Osteocyte (in vitro differentiated cells): ENCODE data around the gene NDST4. TPM values are rescaled to one million over a fixed set of nuclear protein-coding genes. Genes with fewer than 3 reads are reported as not detected.

Experiments
- DNase-seq: peaks from one replicate; pipeline ENCODE4 v3.0.0; 2021; ENCODE audit warnings: mixed read lengths; ENCODE audit not compliant: unreplicated experiment; ENCODE audit errors: extremely low spot score
- H3K27ac Mint-ChIP-seq: one replicate; pipeline ENCODE4 v1.8.0; 2021; ENCODE audit warnings: mild to moderate bottlenecking, mixed read lengths; ENCODE audit not compliant: unreplicated experiment
- H3K27me3 Mint-ChIP-seq: one replicate; pipeline ENCODE4 v1.8.0; 2021; ENCODE audit warnings: mixed read lengths; ENCODE audit not compliant: unreplicated experiment
- H3K36me3 Mint-ChIP-seq: one replicate; pipeline ENCODE4 v1.8.0; 2021; ENCODE audit warnings: mixed read lengths; ENCODE audit not compliant: unreplicated experiment
- H3K4me1 Mint-ChIP-seq: one replicate; pipeline ENCODE4 v1.8.0; 2021; ENCODE audit warnings: mixed read lengths; ENCODE audit not compliant: unreplicated experiment
- H3K4me3 Mint-ChIP-seq: one replicate; pipeline ENCODE4 v1.8.0; 2021; ENCODE audit warnings: mild to moderate bottlenecking, moderate library complexity, mixed read lengths; ENCODE audit not compliant: unreplicated experiment
- H3K9me3 Mint-ChIP-seq: one replicate; pipeline ENCODE4 v1.8.0; 2021; ENCODE audit warnings: mixed read lengths; ENCODE audit not compliant: unreplicated experiment
- long read RNA-seq: library from polyadenylated mRNA; unstranded; transcript quantifications from one replicate; pipeline ENCODE4 v2.0.0, GENCODE V29; 2021
- total RNA-seq: library from RNA; stranded (reverse); gene quantifications from 2 replicates; pipeline ENCODE4 v1.2.1, GENCODE V29; 2021
- TF ChIP-seq, protein P1 (sequence below): fragments of 200-600 bp; sonication (generic); IDR thresholded peaks from 2 replicates; pipeline ENCODE4 v1.5.0; 2021; ENCODE audit warnings: antibody characterized with exemption, mild to moderate bottlenecking, moderate library complexity

The NDST4 gene
- 4.5 and 5.1 TPM in 2 replicates for total RNA-seq
- long read RNA-seq, transcript NDST4-201 (14 exons, 3,351 nt) = major isoform, 9 of 26 reads
- long read RNA-seq, partial matches to known transcripts = 3 of 26 reads
- long read RNA-seq, other reads (novel, unspliced or antisense) = 14 of 26 reads

- Mint-ChIP-seq H3K27me3 (no peaks in the 10 kb centered on the region), H3K9me3 (no peaks in the 10 kb centered on the region), H3K4me3 (peak within 1 kb of the TSS; percentile 76), H3K36me3 (no peaks in the 10 kb centered on the region), H3K4me1 (peaks cover 36% of the 10 kb centered on the region), H3K27ac (peak within 1 kb of the TSS; percentile 52)
- TF ChIP-seq, protein P1, sequence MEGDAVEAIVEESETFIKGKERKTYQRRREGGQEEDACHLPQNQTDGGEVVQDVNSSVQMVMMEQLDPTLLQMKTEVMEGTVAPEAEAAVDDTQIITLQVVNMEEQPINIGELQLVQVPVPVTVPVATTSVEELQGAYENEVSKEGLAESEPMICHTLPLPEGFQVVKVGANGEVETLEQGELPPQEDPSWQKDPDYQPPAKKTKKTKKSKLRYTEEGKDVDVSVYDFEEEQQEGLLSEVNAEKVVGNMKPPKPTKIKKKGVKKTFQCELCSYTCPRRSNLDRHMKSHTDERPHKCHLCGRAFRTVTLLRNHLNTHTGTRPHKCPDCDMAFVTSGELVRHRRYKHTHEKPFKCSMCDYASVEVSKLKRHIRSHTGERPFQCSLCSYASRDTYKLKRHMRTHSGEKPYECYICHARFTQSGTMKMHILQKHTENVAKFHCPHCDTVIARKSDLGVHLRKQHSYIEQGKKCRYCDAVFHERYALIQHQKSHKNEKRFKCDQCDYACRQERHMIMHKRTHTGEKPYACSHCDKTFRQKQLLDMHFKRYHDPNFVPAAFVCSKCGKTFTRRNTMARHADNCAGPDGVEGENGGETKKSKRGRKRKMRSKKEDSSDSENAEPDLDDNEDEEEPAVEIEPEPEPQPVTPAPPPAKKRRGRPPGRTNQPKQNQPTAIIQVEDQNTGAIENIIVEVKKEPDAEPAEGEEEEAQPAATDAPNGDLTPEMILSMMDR = peak; percentile 32
- no peak for DNase-seq
Observed at GRCh38 chr4:115113506-115114106, at the start of gene NDST4. Gene NDST4, minus strand, starts transcription at chr4:115113620. Its CDS starts 36,584 bp downstream, at chr4:115077036.

GRCh38 chr4:115159141-115159540 lies 45.7 kb upstream of the NDST4 start:
- TF ChIP-seq, protein P1 = no peak
- Mint-ChIP-seq H3K36me3 (no peaks in the 10 kb centered on the region), H3K4me1 (peaks cover 30% of the 10 kb centered on the region), H3K27me3 (no peaks in the 10 kb centered on the region), H3K27ac (peak overlapping the region; percentile 58), H3K9me3 (no peaks in the 10 kb centered on the region), H3K4me3 (no peak overlapping the region)
- no peak for DNase-seq

DNA sequence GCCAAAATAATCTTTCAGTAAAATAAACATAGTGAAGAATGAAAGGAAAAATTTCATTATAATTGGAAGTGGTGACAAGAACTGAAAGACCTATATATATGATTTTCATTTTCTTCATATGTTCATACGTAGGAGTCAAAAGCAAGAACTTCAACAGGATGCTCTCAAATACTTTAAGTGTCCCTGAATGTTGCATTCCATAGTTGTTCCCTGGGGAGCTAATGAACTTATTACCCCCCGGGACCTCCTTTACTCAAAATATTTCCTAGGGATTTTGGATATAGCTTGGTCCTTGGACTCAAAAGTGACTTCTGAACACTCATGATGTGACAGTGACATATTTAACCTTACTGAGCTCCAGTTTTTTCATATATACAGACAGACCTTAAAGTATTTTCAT lies 44.9 kb upstream of the NDST4 start:
- H3K36me3 Mint-ChIP-seq = no peaks in the 10 kb centered on the region
- no peak for DNase-seq
- peak overlapping the region; percentile 58 for H3K27ac Mint-ChIP-seq
- peaks cover 27% of the 10 kb centered on the region for H3K4me1 Mint-ChIP-seq
- no peaks in the 10 kb centered on the region for H3K27me3 Mint-ChIP-seq
- no peaks in the 10 kb centered on the region for H3K9me3 Mint-ChIP-seq
- H3K4me3 Mint-ChIP-seq = no peak overlapping the region
- TF ChIP-seq, protein P1 = no peak

DNA sequence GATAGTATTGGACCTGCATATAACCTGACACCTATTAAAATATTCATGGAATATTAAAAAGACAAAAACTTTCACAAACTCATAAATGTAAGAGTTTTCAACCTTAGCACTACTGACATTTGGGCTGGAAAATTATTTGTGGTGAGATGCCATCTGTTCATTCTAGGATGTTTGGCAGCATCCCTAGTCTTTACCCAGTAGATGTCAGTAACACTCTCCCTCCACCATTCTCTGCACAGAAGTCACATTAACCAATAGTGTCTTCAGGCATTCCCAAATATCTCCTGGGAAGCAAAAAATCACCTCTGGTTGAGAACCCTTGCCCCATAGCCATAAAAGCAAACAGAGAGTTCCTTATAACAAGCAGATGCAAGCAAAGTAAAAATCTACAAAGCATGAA lies 41.4 kb upstream of the NDST4 start:
- no peak overlapping the region for H3K4me3 Mint-ChIP-seq
- no peak overlapping the region for H3K27ac Mint-ChIP-seq
- no peaks in the 10 kb centered on the region for H3K9me3 Mint-ChIP-seq
- peaks cover 20% of the 10 kb centered on the region for H3K4me1 Mint-ChIP-seq
- no peaks in the 10 kb centered on the region for H3K27me3 Mint-ChIP-seq
- H3K36me3 Mint-ChIP-seq = no peaks in the 10 kb centered on the region
- TF ChIP-seq, protein P1 = peak; percentile 65
- DNase-seq = no peak

GRCh38 chr4:115152965-115153364 lies 39.5 kb upstream of the NDST4 start:
- H3K9me3 Mint-ChIP-seq = no peaks in the 10 kb centered on the region
- H3K4me1 Mint-ChIP-seq = peaks cover 9% of the 10 kb centered on the region
- no peak overlapping the region for H3K27ac Mint-ChIP-seq
- no peak for DNase-seq
- H3K4me3 Mint-ChIP-seq = no peak overlapping the region
- no peaks in the 10 kb centered on the region for H3K27me3 Mint-ChIP-seq
- TF ChIP-seq, protein P1 = no peak
- H3K36me3 Mint-ChIP-seq = no peaks in the 10 kb centered on the region
